Amniotic epithelial cell (primary cell): Measurements from ENCODE around the gene NRG3.
"Not testable (repeated sequence)": the region's sequence is repeated elsewhere in the genome, so short reads cannot be mapped to it uniquely, and the experiment has no call there.

Experiments used
- DNase-seq: peaks from one replicate; pipeline ENCODE4 v3.0.0-alpha.2; 2010; ENCODE audit warnings: low read depth

Gene NRG3

DNA sequence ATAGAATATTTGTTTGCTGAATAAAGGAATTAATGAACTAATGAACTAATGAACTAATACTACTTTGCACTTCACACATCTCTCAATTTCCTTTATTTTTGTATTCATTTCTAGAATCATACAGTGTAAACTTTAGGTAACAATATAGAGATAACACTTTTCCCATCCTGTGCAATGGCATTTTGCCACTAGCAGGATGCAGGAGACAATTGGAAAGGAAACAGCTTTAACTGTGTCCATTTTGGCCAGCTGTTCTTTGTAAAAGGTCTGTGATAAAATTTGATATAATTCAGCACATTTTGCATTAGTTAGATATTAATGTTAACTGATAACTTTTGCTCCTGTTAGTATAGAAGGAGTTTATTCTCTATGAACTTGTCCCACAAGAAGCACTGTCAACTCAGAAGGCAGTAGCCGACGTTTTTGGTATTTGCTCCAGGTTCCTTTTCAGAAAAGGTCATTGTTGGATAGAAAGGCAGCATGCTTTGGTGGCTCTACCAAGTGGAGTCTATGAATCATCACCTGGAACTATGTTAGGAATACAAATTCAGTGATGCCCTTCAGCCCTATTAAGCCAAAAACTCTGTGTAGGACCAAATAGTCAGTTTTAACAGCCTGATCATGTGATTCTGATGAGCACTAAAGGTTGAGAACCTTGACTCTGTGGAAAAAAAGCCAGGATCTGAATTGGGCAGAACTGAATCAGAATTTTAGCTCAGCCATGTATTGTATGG, 86.6 kb downstream of the NRG3 start:
- no peak for DNase-seq

DNA sequence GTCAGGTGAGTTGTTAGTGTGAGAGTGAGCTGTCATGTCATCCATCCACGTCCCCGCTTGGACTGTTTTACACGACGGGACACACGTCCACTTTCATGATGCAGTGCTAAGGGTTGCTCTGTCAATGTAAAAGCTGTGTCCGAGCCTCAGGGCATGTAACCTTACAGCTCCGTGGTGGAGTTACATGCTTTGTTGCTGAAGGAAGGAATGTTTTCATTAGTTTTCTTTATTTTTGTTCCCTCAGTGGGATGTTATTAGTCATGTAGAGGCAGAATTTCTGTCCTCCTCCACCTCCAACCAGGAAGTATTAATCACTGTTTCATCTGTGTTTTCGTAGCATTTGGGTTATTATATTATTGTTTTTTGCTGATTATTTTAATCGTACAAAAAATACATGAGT, 88.6 kb downstream of the NRG3 start:
- peak; percentile 5 for DNase-seq

DNA sequence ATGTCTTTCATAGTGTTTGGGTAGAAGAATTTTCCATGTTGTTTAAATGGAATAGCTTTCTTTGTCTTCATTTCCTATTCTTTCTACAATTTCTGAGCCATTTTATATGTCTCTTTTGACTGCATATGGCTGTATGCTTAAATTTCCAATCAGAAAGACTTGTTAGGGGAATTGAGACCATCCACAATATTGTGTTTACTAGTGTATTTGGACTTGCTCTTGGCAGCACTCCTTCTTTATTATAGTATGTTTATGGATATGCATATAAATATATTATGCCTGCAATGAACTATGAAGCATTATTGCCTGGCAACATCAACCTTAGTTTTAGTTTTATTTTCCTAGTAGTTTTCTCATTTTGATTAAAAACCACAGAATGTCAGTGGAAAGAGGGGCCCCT, 92.7 kb downstream of the NRG3 start:
- DNase-seq = no peak

DNA sequence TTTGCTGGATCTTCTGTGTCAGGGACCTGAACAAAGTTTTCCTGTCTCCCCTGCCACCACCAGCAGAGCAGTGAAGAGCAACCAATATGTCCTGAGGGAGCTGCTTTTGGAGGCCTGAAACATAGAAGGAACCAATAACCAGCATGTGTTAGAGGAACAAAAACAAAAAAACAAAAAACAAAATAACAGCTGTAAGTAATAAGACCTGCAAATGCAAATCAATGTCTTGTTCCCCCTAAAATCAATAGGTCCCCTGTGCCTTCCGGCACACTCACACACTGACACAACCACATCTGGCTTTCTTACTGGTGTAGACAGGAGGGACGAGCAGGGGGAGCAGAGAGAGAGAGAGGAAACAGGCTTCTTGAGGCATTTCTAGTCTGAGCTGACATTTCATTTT, 94.1 kb downstream of the NRG3 start:
- no peak for DNase-seq

DNA sequence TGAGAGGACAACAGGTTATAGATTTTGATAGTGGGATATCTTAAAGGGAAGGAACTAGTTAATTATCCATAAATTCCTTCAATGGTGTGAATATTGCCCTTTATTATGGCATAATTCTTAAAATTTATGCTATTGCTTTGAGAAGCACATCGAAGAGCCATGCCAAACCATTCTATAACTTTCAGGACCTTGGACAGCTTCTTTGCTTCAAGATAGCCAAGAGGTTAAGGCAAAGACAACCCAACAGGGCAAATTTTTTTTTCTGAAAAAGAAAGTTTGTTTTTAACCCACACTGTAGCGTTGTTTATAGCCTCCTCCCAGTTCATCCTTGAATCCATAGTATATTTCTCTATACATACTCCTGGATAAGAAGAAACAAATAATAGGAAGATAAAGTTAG, 103.2 kb downstream of the NRG3 start:
- peak; percentile 63 for DNase-seq

DNA sequence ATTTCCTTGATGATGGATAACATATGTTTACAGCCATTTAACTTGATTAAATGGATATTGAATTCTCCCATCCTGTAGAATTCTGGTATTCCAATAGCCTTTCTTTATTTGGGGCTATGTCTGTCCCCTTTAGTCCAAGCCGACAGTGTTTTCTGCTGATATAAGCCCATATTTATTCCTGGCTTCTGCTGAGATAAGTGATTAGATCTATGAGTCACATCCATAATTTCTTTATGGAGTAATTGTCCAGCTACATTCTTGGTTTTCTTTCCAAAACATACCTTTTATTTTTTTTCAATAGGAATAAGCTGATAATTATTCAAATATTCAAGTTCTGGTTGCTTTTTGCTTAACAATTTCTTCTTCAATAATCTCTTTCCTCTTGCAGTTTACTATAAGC, 106.7 kb downstream of the NRG3 start:
- DNase-seq = peak; percentile 3

DNA sequence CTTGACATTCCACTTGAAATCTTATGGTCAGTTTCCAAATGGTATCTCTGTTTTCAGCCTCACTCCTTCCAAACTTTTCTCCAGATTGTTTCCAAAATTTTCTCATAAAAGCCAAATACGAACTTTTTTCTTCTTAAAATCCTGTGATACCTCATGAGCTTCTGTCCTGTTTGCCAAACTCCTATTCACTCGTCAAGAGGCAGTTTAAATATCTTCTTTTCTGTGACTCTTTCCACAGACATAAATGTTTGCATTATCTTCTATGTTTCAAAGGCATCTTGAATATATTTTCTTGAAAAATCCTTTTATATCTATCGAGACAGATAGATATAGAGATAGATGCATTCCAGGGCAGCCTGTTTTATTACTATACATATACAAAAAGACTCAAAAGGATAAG, 109.4 kb downstream of the NRG3 start:
- DNase-seq = no peak

DNA sequence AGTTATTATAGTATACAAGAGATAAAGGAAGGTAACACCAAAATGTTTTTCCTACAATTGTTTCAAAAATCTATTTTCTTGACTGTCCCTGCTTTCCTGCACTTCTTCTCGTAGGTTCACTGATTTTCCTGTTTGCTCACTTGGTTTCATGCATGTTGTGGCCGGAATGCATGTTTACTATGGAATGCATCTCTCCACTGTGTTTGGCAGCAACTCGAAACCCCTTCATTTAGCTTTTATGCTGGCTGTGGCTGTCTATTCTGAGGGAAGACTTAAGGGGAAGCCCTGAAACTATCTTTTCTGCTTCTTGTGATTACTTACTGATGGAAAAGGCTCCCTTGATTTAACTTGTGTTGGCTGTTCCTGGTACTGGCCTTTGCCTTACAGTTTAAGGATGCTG, 120.3 kb downstream of the NRG3 start:
- no peak for DNase-seq

DNA sequence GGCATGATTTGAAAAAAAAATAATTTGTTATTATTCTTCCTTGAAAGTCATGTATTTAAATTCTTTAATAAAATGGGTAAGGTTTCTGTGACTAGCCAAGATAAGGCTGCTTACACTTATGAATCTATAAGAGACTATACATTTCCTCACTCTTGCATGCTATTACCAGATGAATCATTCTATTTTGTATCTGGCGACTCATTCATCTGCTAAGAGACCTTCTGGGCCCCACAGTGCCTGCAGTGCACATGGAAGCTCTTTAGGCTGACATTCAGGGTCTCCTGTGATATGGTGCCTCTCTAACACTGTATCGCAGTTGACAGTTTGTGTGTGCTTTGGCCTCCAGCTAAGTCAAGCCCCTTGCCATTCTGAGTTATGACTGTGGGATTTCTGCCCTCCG, 121.9 kb downstream of the NRG3 start:
- DNase-seq = no peak

DNA sequence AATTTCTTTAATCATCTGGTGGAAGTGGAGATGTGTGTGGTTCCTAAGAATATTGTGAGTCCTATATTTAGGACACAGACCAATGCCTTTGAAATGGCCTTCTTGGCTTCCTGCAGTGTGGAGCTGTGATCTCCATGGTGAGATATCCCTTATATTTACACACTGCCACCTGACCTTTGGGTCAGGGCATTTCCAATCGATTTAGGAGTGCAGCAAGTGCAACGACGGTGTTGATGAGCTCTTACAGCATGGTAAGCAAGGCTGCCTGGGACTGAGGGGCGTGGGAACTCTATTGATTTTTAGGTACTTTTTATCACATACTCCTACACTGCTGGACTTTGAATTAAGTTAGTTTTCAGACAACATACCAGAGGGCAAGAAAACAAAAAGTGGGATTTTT, 146.0 kb downstream of the NRG3 start:
- no peak for DNase-seq

DNA sequence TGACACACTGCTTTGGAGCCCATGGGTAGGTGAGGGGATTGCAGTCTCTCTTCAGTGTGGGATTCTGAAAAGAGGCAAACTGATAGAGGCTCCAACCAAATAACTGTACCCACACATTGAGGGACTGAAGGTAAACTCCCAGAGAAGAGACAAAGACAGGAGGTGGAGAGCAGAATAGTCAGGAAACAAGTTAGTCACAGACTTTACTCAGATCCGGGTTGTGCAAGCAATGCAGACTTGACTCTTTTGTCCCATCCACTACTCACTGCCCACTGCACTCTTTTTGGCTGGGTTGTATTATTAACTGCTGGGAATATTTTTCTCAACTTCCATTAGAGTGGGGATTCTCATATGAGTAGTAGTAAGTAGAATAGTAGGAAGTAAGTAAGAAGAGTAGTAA, 152.7 kb downstream of the NRG3 start:
- DNase-seq = no peak

DNA sequence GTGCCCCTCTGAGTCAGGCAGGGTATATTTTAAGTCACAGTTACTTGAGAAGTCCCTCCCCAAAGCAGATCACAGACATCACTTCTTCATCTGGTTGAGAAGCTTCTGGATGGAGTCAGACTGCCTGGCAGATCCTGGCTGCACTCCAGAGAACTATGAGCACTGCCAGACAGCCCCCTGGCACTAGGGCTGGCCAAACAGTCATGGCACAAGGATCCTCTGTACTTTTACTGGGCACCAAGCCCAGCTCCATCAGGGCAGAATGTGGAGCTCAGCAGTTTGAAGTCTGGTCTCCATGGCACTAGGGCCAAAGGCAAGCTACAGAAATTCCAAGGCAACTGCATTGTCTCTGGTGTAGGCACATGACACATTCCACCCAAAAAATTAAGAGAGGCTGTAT, 162.1 kb downstream of the NRG3 start:
- DNase-seq = no peak

DNA sequence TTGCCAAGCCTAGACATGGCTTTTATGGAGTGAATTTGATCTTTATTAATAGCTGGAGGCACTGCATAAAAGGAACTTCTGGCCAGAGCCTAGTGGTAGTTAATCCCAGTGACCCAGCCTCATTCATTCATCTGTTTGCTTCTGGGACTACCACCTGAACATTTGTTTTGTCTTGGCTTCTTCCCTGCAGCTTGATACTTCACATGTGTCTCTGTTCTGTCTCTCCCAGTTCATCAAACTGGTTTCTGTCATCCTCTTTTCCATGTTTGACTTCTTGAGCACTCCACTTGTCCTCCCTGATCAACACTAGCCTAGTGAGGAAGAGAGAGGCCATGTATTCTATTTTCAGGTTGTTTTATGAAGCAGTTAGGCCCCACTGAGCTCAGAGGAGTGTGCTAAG, 163.6 kb downstream of the NRG3 start:
- DNase-seq = no peak

DNA sequence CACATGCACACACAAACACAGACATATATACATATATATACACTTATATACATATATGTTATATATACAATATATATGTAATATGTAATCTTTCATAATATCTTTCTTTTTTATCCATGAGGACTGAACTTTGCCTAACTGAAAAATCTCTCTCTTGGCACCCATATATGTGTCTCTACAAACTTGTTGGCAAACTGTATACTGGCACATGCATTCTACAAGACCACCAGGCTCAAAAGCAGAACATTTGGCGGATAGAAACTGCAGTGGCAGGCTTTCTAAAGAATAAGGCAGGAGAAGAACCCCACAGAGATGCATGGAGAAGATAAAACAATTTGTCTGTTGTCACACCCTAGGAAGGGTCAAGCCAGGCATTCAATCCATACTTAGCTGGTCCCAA, 165.3 kb downstream of the NRG3 start:
- DNase-seq = no peak

DNA sequence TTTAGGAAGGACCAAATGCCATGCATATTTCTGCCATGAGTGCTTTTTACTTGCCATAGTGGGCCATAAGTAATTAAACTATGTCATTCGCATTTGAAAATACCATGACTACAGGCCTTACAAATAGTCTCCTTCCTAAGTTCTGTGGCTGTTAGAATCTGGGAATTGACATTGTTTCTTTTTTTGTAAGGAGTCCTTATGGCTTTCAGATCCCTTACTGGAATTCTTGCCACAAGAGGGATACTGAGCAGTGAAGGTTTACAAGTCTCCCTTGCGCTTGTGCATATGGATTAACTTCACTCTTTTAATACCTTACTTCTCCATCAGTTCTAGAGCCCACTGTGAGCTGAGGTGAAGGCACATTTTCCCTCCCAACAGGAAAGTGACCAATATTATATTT, 166.0 kb downstream of the NRG3 start:
- DNase-seq = no peak

DNA sequence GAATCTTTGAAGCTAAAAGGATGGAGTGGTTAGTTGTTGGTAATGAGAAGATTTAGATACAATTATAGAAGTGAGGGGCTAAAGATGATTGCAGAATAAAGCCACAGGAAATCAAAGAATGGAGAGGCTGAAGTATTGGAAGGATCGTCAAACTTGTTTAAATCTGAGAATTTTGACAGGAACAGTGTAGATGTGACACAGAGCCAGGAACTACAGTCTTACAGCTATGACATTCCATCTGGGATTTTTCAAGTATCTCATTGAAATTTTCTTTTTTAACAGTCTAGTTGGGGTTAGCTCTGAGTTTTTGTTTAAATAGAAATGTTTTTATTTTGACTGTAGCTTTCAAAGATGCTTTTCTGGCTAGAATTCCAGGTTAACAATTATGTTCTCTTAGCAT, 181.4 kb downstream of the NRG3 start:
- DNase-seq = no peak

DNA sequence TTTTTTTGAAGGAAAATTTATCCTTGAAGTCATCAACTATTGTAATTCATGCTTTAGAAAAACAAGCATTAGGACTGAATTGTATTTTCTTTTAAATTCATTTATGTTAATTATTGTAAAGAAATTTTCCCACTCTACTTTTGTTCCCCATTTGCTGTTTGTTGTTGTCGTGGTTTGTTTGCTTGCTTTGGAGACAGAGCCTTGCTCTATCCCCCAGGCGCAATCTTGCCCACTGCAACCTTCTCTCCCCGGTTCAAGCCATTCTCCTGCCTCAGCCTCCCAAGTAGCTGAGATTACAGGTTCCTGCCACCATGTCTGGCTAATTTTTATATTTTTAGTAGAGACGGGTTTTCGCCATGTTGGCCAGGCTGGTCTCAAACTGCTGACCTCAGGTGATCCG, 192.2 kb downstream of the NRG3 start:
- not testable (repeated sequence) for DNase-seq

DNA sequence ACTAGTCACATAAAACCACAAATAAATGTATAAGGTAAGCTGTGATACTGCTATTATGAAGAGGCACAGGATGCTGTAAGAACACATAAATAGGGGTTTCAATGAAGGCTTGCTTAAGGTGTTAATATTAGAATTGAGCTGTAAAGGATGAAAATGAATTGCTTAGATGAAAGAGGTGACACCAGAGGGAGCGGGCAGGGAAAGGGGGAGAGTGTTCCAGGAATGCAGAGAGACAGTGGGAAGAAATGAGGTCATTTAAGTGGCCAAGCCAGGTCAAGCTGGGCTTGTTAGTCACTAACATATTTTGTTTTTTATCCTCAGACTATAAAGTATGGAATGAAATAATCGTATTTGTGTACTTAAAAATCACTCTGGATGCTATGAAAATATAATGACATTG, 193.5 kb downstream of the NRG3 start:
- no peak for DNase-seq

DNA sequence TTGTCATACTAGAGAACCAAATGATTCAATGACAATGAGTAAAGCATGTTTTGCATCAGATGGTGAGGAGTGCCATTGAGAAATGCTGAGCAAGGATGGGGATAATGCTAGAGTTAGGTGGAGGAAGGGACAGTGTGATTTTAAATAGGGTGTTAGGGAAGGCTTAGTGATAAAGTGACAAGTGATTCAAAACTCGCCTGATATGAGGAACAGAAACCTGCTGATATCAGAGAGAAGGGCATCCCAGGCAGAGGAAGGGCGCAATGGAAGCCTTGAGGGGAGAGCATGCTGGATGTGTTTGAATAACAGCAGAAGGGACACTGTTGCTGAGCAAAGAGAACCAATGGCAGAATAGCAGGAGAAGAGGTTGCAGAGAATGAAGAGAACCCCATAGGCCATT, 196.2 kb downstream of the NRG3 start:
- no peak for DNase-seq

DNA sequence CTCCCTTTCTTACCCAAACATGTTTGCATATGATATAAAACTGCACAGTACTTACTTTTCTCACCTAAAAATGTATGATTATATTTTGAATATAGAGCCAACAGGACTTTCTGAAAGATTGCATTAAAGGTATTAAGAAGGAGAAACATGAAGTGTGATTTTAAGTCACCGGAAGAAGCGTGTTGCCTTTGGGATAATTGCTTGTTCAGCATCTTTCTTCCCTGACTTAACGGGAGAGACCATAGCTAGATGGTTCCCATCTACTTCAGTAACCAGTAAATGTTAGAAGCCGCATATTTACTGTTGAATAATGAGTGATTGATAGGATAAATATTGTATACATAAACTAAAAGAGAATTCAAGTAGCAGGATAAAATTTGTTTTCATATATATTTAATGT, 197.1 kb downstream of the NRG3 start:
- DNase-seq = no peak

DNA sequence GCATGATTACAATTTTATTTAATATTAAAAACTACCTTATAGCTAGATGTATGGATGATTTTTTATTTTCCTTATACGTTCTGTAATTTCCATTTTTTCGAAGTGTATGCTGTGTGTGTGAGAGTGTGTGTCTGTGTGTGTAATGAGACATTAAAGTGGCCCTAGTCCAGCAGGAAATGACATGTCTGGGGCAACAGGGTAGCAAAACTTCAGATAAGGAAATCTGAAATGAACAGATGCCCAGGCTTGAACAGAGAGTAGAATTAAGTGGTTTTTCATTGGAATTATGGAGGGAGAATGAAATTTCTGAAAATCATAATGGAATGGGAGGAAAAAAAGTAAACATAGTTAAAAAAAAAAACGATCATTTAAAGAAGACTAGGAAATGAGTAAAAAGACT, 200.6 kb downstream of the NRG3 start:
- no peak for DNase-seq

DNA sequence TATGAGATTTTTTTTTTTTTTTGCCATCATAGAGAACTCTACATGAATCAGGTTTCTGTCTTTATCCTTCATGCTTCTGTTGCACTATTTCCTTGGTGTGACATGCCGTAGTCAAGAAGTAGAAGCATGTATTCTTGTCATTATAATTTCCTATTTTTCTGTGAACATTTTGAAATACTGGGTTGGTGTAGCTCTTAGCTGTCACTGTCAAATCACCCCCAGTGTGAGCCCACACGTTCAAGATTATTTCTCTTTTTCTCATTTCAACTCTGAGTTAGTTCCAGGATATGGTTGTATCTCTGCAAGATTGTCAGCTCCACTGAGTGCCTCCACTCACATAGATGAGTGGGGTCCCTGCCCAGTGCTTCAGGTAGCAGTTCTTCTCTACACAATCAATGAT, 209.5 kb downstream of the NRG3 start:
- no peak for DNase-seq

DNA sequence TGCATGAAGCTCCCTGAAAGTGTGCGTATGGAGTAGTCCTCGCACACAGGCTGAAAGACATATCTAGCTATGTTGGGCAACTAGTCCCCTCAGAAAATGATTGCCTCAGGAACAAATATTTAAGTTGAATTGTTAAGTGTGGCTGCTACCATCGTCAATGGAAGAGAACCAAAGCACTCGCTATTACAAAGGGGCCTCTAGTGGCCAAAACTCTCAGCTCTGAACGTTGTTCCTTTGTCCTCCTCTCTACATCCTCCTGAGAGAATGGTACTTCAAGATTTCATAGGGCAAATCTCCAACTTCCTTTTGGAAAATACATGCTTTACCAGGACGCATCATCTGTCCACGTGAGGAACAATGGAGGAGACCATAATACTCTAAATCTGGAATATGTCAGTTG, 209.9 kb downstream of the NRG3 start:
- no peak for DNase-seq

DNA sequence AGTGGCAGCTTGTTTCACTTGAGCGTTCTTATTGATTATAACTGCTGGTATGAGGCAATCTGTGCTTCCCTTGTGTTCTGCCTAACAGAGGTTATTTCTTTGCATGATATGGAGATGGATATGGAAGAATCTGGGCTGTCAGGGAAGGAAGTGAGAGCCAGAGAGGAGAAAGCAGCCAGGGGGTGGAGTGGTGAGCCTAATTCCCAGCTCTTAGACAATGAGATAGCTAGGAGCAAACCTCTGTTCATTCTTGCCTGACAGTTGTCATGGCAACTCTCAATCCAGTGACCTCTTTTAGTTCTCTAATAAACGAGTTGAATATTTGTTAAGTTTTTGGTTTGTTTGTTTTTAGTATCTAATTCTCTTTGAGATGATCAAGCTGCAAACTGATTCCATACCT, 214.3 kb downstream of the NRG3 start:
- peak; percentile 12 for DNase-seq

DNA sequence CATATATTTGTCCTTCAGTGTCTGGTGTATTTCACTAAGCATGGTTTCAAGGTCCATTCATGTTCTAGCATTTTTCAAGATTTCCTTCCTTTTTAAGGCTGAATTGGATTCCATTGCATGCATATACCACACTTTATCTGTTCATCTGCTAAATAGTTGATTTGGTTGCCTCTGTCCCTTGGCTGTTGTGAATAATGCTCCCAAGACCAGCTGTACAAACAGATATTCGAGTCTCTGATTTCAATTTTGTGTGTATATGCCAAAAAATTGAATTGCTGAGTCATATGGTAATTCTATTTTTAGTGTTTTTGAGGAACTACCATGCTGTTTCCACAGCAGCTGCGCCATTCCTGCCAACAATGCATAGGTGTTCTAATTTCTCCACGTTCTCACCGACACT, 216.4 kb downstream of the NRG3 start:
- DNase-seq = no peak
